Midbrain (tissue), 1 donor: Measurements from ENCODE around the gene GARRE1.
"Not testable (repeated sequence)": the region's sequence is repeated elsewhere in the genome, so short reads cannot be mapped to it uniquely, and the experiment has no call there.

ENCODE experiments used
- DNase-seq: peaks from one replicate; lab custom pipeline; 2025; lab: John Stamatoyannopoulos, UW

Gene GARRE1

GRCh38 chr19:34254046-34254697, at the start of gene GARRE1:
Gene GARRE1 (plus strand): TSS chr19:34254554. CDS start chr19:34300474, 45,920 bp downstream.
- peak; percentile 85 for DNase-seq

- not testable (repeated sequence) for DNase-seq
Observed at GRCh38 chr19:34205324-34205723, 49.0 kb upstream of the GARRE1 start.

- DNase-seq, result no peak
Observed at GRCh38 chr19:34208291-34208884, 46.0 kb upstream of the GARRE1 start.

GRCh38 chr19:34209726-34210125, 44.6 kb upstream of the GARRE1 start:
- DNase-seq, result no peak

- no peak for DNase-seq
Observed at GRCh38 chr19:34213283-34213682, 41.1 kb upstream of the GARRE1 start.

- no peak for DNase-seq
Observed at GRCh38 chr19:34214040-34214439, 40.3 kb upstream of the GARRE1 start.

- DNase-seq, result no peak
Observed at GRCh38 chr19:34215006-34215665, 39.2 kb upstream of the GARRE1 start.

GRCh38 chr19:34215666-34216038, 38.7 kb upstream of the GARRE1 start:
- no peak for DNase-seq

GRCh38 chr19:34216745-34217219, 37.6 kb upstream of the GARRE1 start:
- DNase-seq, result not testable (repeated sequence)

- no peak for DNase-seq
Observed at GRCh38 chr19:34217952-34218817, 36.2 kb upstream of the GARRE1 start.

GRCh38 chr19:34218818-34219164, 35.6 kb upstream of the GARRE1 start:
- no peak for DNase-seq

- DNase-seq, result peak; percentile 52
Observed at GRCh38 chr19:34220472-34221063, 33.8 kb upstream of the GARRE1 start.

- DNase-seq, result no peak
Observed at GRCh38 chr19:34222386-34222785, 32.0 kb upstream of the GARRE1 start.

- no peak for DNase-seq
Observed at GRCh38 chr19:34224996-34225658, 29.2 kb upstream of the GARRE1 start.

GRCh38 chr19:34225659-34226015, 28.7 kb upstream of the GARRE1 start:
- DNase-seq, result no peak

- no peak for DNase-seq
Observed at GRCh38 chr19:34226036-34226435, 28.3 kb upstream of the GARRE1 start.

- DNase-seq, result no peak
Observed at GRCh38 chr19:34228347-34228746, 26.0 kb upstream of the GARRE1 start.

- no peak for DNase-seq
Observed at GRCh38 chr19:34228762-34229161, 25.6 kb upstream of the GARRE1 start.

- no peak for DNase-seq
Observed at GRCh38 chr19:34229721-34230120, 24.6 kb upstream of the GARRE1 start.

GRCh38 chr19:34230820-34231219, 23.5 kb upstream of the GARRE1 start:
- peak; percentile 19 for DNase-seq

GRCh38 chr19:34231439-34231838, 22.9 kb upstream of the GARRE1 start:
- no peak for DNase-seq
